ENCODE results near the gene STRAP. TPM values are rescaled to one million over a fixed set of nuclear protein-coding genes. Genes with fewer than 3 reads are reported as not detected.

The STRAP gene
- total RNA-seq: 60.3 TPM

DNA sequence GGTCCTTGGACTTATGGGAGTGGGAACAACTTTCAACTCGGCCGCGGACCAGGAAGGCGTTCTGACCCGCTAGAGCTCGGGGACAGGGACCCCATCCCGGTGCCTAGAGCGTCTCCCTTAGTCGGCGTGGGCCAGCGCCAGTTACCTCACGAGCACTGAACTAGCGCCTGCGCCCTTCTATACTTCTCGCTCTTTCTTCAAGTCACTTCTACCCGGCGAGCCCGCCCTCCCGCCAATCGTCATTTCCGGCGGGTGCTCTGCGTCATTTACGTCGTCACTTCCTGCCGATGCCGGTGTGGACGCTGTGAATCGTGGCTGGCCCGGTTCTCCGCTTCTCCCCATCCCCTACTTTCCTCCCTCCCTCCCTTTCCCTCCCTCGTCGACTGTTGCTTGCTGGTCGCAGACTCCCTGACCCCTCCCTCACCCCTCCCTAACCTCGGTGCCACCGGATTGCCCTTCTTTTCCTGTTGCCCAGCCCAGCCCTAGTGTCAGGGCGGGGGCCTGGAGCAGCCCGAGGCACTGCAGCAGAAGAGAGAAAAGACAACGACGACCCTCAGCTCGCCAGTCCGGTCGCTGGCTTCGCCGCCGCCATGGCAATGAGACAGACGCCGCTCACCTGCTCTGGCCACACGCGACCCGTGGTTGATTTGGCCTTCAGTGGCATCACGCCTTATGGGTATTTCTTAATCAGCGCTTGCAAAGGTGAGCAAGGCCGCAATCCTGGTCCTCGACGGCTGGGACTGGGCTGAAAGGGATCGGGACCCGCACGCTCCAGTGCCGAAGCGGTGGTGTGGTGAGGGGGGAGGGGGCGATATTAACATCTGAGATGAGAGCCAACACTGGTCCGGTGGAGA lies at the start of gene STRAP:
Gene STRAP, plus strand, starts transcription at position 270 of the 854 bp plus-strand sequence. Its CDS starts 321 bp downstream, at position 591.
- peak; percentile 99 for DNase-seq

GRCh38 chr12:15834575-15834974 lies 47.6 kb upstream of the STRAP start:
- DNase-seq: no peak

- DNase-seq: peak; percentile 22
These were observed 44.9 kb upstream of the STRAP start for GRCh38 chr12:15837141-15837790.

- no peak for DNase-seq
These were observed 43.1 kb upstream of the STRAP start for GRCh38 chr12:15839041-15839440.

DNA sequence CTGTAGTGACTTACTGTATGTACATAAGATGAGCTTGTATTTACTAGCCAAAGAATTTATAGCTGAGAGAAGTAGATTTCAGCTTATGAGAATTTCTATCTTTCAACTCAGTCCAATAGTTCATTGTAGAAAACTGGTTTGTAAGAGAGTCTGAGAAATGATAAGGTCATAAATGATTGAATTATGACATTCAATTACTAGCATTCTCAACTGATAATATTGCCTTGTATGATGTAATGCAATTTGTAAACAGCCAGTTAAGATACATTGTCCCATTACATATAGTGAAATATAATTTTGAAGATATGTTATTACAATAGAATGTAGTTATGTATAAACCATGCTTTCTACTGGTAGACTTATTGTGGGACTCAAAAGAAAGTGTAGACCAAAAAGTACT lies 42.5 kb upstream of the STRAP start:
- DNase-seq: no peak

- peak; percentile 60 for DNase-seq
These were observed 40.1 kb upstream of the STRAP start for GRCh38 chr12:15842108-15842507.

DNA sequence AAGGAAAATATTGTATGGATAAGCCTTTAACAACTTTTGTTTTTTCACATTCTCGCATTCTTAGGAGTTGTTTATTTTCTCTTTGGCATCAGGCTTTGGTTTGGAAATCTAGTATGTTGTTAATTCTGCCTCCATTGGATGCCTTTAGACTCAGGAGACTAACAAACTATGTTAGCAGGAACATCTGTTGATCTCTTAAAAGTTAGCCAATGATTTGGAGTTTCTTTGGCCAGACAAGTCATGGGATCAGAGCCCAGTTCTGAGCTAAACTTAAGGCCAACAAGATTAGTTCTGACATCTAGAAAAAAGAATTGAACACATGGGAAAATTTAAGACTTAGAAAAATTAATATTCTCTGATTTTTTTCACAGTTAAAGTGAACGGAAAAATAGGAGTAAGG lies 35.3 kb upstream of the STRAP start:
- peak; percentile 77 for DNase-seq

DNA sequence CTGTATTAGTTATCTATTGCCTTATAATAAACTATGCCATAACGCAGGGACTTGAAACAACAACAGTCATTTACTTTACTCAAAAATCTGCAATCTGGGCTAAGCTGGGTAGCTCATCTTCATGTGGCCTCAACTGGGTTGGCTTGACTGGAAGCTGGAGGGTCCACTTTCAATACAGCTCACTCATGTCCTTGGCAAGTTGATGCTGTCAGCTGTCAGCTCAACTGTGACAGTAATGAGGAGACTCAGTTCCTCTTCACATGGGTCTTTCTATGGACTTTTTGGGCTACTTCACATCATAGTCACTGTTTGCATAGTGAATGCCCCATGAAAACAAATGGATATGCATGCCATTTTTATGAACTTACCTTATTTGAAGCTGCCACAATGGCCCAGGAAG lies 33.6 kb upstream of the STRAP start:
- DNase-seq: no peak

DNA sequence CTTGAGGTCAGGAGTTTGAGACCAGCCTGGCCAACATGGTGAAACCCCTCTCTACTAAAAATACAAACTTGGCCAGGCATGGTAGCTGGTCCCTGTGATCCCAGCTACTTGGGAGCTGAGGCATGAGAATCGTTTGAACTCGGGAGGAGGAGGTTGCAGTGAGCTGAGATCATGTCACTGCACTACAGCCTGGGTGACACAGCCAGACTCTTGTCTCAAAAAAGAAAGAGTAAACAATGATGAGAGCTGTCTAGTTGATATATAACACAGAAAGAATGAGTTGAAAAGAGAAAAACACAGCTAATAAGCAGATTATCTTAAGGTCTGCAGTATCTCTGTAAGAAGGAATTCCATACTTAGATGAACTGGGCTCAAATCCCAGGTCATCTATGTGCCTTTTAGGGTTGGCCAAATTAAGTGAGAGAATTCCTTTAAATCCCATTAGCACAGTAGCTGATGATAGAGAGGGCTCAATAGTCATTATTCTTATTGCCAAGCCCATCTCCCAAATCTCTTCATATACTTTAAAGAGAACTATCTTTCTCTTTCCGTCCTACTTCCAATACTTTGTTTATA lies 31.1 kb upstream of the STRAP start:
- no peak for DNase-seq

DNA sequence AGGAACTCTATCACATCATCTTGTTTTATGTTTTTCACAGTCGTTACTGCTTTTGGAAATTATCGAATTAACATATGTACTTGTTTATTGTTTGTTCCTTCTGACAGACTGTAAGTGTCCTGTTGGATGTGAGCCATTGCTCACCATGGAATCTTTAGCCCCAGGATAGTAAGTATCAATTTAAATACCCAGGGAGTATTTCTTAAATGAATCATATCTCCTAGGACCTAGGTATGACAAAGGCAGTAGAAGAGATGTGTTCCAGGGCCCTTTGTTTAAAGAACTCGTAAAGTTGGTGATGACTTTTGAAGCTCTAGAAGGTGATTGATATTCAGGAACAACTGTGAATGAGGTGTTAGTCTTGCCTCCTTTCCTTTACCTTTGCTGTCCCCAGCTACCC lies 30.3 kb upstream of the STRAP start:
- no peak for DNase-seq

DNA sequence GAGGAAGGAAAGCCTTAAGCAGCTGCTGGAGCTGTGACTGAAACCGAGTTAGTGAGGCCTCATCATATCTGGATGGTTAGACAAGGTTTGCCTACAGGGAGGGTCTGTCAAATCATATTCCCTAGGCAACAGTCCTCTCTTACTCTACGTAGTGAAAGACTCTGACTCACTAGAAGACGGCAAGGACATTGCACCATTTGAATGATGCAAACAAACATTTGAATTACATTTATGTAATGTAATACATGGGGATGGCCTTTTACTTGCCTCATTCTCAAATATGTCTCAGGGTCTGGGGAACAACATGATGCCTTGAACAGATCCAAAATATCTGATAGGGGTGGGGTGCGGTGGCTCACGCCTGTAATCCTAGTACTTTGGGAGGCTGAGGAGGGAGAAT lies 29.8 kb upstream of the STRAP start:
- no peak for DNase-seq

DNA sequence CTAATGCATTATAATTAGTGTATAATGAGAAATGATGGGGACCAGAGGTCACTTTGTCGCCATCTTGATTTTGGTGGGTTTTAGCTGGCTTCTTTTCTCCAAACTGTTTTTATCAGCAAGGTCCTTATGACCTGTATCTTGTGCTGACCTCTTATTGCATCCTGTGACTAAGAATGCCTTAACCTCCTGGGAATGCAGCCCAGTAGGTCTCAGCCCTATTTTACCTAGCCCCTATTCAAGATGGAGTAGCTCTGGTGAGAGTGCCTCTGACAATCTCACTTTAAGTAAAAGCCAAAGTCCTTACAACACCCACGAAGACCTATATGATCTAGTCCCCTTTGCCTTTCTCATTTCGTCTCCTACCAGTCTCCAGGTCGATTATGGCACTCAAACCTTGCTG lies 28.3 kb upstream of the STRAP start:
- no peak for DNase-seq

GRCh38 chr12:15854916-15855315 lies 27.3 kb upstream of the STRAP start:
- DNase-seq: no peak

GRCh38 chr12:15855646-15856045 lies 26.5 kb upstream of the STRAP start:
- no peak for DNase-seq

DNA sequence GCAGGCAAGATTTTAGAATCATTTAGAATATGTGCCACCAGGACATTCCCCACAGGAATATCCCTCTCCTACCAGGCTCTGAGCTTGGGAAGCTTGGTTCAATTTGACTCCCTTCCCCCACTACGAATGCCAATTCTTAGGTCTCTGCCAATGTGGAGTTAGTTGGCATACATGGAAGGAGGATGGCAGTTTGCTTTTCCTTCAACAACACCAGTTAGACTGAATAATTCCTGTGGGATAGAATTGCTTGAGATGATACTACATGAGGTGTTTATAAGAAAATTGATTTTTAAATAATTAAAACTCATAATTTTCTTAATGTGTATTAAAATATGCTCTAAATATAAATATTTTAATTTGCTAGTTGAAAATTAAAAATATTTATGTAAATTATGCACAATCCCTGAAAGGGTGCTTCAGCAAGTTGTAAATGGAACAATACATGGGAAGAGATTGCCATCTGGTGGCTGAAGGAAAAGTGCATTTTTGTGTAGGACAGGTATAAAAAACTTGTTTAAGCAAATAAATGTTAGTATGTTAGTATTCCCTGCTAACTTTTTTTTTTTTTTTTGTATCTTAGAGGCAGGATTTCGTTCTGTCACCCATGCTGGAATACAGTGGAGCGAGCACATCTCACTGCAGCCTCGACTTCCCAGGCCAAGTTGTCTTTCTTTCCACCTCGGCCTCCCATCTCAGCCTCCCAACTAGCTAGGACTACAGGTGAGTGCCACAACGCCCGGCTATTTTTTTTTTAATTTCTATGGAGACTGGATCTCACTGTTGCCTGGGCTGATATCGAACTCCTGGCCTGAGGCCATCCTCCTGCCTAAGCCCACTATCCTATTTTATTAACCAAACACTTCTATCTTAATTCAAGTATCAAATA lies 25.8 kb upstream of the STRAP start:
- DNase-seq: peak; percentile 85

DNA sequence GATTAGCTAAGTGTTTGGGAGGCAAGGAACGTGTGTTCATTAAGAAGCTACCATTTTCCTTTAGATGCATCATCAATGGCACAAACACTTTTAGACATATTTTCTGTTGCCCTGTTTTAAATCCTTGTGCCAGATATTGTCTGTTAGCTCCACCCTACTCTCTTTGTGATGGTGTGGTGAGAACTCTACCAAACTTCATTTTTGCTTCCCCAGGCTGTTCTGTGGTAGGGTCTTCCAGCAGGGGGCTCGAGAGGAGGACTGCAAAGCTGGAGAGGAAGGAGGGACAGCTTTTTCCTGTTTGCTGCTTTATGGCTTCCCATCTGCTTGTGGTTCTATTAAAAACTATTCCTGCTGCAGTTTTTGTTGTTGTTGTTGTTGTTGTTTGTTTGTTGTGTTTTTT lies 23.8 kb upstream of the STRAP start:
- no peak for DNase-seq

GRCh38 chr12:15859116-15859515 lies 23.1 kb upstream of the STRAP start:
- DNase-seq: no peak

GRCh38 chr12:15861404-15861803 lies 20.8 kb upstream of the STRAP start:
- no peak for DNase-seq

DNA sequence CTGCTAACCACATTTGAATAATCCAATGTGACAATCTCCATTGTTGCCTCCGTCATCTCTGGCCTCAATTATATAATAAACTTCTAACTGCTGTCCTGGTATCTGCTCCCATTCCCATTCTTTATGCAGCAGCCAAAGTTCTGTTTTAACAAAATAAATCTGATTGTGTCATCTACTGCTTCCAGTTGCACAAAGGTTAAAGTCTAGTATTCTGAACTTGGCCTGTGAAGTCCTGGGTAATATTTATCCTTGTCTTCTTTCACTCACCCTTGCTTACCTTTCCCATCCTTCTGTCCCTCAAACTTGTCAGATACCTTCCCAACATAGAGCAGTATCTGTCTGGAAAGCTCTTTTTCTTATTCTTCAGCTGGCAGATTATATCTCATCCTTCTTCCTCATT lies 19.3 kb upstream of the STRAP start:
- DNase-seq: no peak

GRCh38 chr12:15863372-15863771 lies 18.8 kb upstream of the STRAP start:
- DNase-seq: no peak

DNA sequence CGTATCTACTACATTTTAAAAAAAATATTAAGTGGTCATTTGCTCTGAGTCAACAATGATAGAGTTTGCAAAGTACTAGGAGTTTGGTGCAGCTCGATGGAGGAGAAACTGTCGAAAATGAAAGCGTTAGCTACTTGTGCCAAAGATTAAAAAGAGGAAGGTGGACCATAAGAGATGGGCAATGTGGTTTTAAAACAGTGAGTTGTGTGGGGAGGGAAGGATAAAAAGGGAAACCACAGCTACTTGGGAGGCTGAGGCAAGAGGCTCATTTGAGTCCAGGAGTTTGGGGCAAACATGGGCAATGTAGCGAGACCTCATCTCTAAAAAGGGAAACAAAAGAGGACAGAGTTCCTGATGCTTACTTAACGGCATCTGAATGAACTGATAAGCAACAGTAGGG lies 18.2 kb upstream of the STRAP start:
- DNase-seq: no peak

- DNase-seq: no peak
These were observed 14.0 kb upstream of the STRAP start for GRCh38 chr12:15868186-15868585.

GRCh38 chr12:15873556-15873955 lies 8.6 kb upstream of the STRAP start:
- no peak for DNase-seq
